IPS-20b (cell line): ENCODE measurements around the gene SMIM8.

ENCODE experiments used
- H3K27ac ChIP-seq: one replicate; pipeline ENCODE4 v1.5.1; 2013; ENCODE audit warnings: low read length
- H3K27me3 ChIP-seq: 2 replicates; pipeline ENCODE4 v1.6.1; 2013; ENCODE audit warnings: mild to moderate bottlenecking, low read length, inconsistent platforms; ENCODE audit not compliant: insufficient read depth
- H3K36me3 ChIP-seq: 2 replicates; pipeline ENCODE4 v1.6.1; 2013; ENCODE audit warnings: low read depth, mild to moderate bottlenecking, inconsistent platforms, low read length, moderate library complexity; ENCODE audit not compliant: insufficient read depth
- H3K4me1 ChIP-seq: 2 replicates; pipeline ENCODE4 v1.6.1; 2013; ENCODE audit warnings: mild to moderate bottlenecking, control low read depth, inconsistent platforms, low read length, moderate library complexity; ENCODE audit not compliant: insufficient read depth
- H3K4me3 ChIP-seq: 2 replicates; pipeline ENCODE4 v1.5.1; 2013; ENCODE audit warnings: mild to moderate bottlenecking, low read length, inconsistent platforms
- H3K9ac ChIP-seq: 2 replicates; pipeline ENCODE4 v1.6.1; 2013; ENCODE audit warnings: low read depth, mild to moderate bottlenecking, inconsistent platforms, low read length, moderate library complexity
- H3K9me3 ChIP-seq: 2 replicates; pipeline ENCODE4 v1.6.1; 2013; ENCODE audit warnings: mild to moderate bottlenecking, low read depth, low read length, inconsistent platforms; ENCODE audit not compliant: insufficient read depth

Gene SMIM8

GRCh38 chr6:87340230-87340629 lies 17.8 kb downstream of the SMIM8 start:
- H3K27ac ChIP-seq = no peak overlapping the region
- no peaks in the 10 kb centered on the region for H3K27me3 ChIP-seq
- no peaks in the 10 kb centered on the region for H3K36me3 ChIP-seq
- H3K4me1 ChIP-seq = peaks cover 6% of the 10 kb centered on the region; the same call in 1 of the 2 replicates
- H3K4me3 ChIP-seq = no peak overlapping the region
- H3K9ac ChIP-seq = no peak overlapping the region
- no peaks in the 10 kb centered on the region for H3K9me3 ChIP-seq

- H3K4me1 ChIP-seq = peaks cover 3% of the 10 kb centered on the region; the same call in 1 of the 2 replicates
- no peaks in the 10 kb centered on the region for H3K36me3 ChIP-seq
- H3K9ac ChIP-seq = no peak overlapping the region
- H3K27me3 ChIP-seq = no peaks in the 10 kb centered on the region
- H3K9me3 ChIP-seq = no peaks in the 10 kb centered on the region
- no peak overlapping the region for H3K4me3 ChIP-seq
- H3K27ac ChIP-seq = no peak overlapping the region
These were observed 18.8 kb downstream of the SMIM8 start for GRCh38 chr6:87341158-87341557.

GRCh38 chr6:87341899-87342298 lies 19.5 kb downstream of the SMIM8 start:
- Histone ChIP-seq H3K4me3 (no peak overlapping the region), H3K27me3 (no peaks in the 10 kb centered on the region), H3K27ac (no peak overlapping the region), H3K9me3 (no peaks in the 10 kb centered on the region), H3K9ac (no peak overlapping the region), H3K4me1 (no peaks in the 10 kb centered on the region), H3K36me3 (no peaks in the 10 kb centered on the region)

- H3K9ac ChIP-seq = no peak overlapping the region
- no peaks in the 10 kb centered on the region for H3K27me3 ChIP-seq
- H3K4me1 ChIP-seq = no peaks in the 10 kb centered on the region
- no peaks in the 10 kb centered on the region for H3K36me3 ChIP-seq
- no peak overlapping the region for H3K27ac ChIP-seq
- no peaks in the 10 kb centered on the region for H3K9me3 ChIP-seq
- H3K4me3 ChIP-seq = no peak overlapping the region
These were observed 20.4 kb downstream of the SMIM8 start for GRCh38 chr6:87342829-87343228.

GRCh38 chr6:87344731-87345130 lies 22.3 kb downstream of the SMIM8 start, which contains the start of gene C6orf163:
Gene C6orf163, plus strand, starts transcription at chr6:87344813. Its CDS starts 287 bp downstream, at chr6:87345100.
- Histone ChIP-seq H3K4me1 (no peaks in the 10 kb centered on the region), H3K36me3 (no peaks in the 10 kb centered on the region), H3K27ac (no peak within 1 kb of the TSS), H3K9me3 (no peaks in the 10 kb centered on the region), H3K9ac (no peak within 1 kb of the TSS), H3K27me3 (no peaks in the 10 kb centered on the region), H3K4me3 (no peak within 1 kb of the TSS)

DNA sequence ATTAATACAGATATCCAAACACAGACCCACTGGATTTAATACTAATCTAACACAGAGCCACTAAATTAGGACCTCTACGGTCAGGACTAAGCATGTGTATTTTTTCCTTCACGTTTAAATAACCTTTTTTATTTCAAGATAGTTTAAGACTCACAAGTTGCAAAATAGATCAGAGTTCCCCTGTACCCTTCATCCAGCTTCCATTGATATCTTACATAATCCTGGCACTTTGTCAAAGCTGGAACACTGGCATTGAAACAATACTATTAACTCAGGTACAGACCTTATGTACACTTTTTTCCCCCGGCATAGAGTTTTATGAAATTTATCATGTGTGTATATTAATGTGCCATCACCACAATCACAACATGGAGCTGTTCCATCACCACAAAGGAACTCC lies 24.3 kb downstream of the SMIM8 start:
- H3K27me3 ChIP-seq = no peaks in the 10 kb centered on the region
- H3K9me3 ChIP-seq = no peaks in the 10 kb centered on the region

GRCh38 chr6:87349896-87350295 lies 27.5 kb downstream of the SMIM8 start:
- Histone ChIP-seq H3K9ac (no peak overlapping the region), H3K4me3 (no peak overlapping the region), H3K27ac (no peak overlapping the region), H3K9me3 (no peaks in the 10 kb centered on the region), H3K4me1 (no peaks in the 10 kb centered on the region), H3K36me3 (no peaks in the 10 kb centered on the region), H3K27me3 (no peaks in the 10 kb centered on the region)

More for the DNA sequence above, 24.3 kb downstream of the SMIM8 start:
- no peak overlapping the region for H3K4me3 ChIP-seq
- no peak overlapping the region for H3K27ac ChIP-seq
- H3K9ac ChIP-seq = no peak overlapping the region
- H3K36me3 ChIP-seq = no peaks in the 10 kb centered on the region
- H3K4me1 ChIP-seq = no peaks in the 10 kb centered on the region

DNA sequence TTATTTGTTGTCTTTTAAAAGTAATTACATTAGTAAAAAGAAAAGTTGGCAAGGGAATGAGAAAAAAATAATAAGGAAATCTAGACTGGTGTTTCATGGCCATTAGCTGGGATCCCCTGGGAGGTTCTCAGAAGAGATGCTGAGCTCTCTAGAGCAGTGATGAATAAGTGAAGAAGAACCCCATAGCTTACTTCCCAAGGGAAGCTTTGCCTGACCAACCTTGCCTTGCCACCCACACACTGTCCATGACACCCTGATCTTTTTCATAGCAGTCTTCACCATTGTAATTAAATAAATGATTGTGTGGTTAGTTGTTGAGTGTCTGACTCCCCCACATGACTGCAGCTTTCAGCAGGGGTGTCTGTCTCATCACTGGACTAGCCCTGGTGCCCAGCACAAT lies 28.1 kb downstream of the SMIM8 start:
- H3K4me3 ChIP-seq = no peak overlapping the region
- H3K9me3 ChIP-seq = no peaks in the 10 kb centered on the region
- no peak overlapping the region for H3K9ac ChIP-seq
- H3K4me1 ChIP-seq = no peaks in the 10 kb centered on the region
- H3K27me3 ChIP-seq = no peaks in the 10 kb centered on the region
- H3K36me3 ChIP-seq = no peaks in the 10 kb centered on the region
- H3K27ac ChIP-seq = no peak overlapping the region

DNA sequence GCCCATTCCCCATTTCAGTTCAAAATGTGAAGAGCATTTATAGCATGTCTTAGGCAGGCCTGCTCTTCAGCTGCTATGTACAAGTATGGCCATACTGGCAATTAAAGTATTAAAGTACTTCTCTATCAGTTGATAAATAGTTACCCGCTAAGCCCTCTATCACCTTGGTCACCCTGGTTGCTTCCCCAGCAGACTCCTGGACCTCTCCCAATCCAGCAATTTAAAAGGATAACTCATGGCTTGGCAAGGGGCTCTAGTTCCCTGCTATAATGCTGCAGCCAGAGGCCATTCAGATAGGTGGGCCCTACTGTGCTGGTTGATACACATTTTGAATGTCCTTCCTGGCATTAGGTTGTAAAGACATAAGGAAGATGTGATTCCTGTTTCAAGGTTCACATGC lies 29.2 kb downstream of the SMIM8 start:
- Histone ChIP-seq H3K27me3 (no peaks in the 10 kb centered on the region), H3K9me3 (no peaks in the 10 kb centered on the region), H3K4me3 (no peak overlapping the region), H3K36me3 (no peaks in the 10 kb centered on the region), H3K9ac (no peak overlapping the region), H3K27ac (no peak overlapping the region), H3K4me1 (no peaks in the 10 kb centered on the region)

DNA sequence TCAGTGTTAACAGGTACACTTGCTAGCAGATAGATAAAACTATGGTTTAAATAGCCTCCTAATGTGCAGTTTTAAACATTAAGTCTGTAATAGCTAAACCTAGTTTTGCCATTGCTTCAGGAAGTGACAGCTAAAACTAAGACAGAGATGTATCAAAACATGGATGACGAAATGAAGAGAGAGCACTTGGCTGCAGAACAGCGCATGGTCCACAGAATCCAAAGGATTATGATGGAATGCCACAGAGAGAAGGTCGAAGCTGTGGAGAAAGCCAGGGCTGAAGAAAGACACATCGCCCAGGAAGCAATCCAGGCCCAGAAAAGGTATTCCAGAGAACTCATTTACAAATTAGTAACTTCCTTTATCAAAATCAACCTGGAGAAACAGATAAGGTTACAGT lies 33.8 kb downstream of the SMIM8 start:
- Histone ChIP-seq H3K27ac (no peak overlapping the region), H3K4me3 (no peak overlapping the region), H3K36me3 (no peaks in the 10 kb centered on the region), H3K9ac (no peak overlapping the region), H3K4me1 (no peaks in the 10 kb centered on the region), H3K27me3 (no peaks in the 10 kb centered on the region), H3K9me3 (no peaks in the 10 kb centered on the region)

- Histone ChIP-seq H3K27ac (no peak overlapping the region), H3K36me3 (no peaks in the 10 kb centered on the region), H3K9ac (no peak overlapping the region), H3K27me3 (no peaks in the 10 kb centered on the region), H3K4me1 (no peaks in the 10 kb centered on the region), H3K9me3 (no peaks in the 10 kb centered on the region), H3K4me3 (no peak overlapping the region)
These were observed 35.2 kb downstream of the SMIM8 start for GRCh38 chr6:87357479-87358196.

GRCh38 chr6:87364602-87365252 lies 42.3 kb downstream of the SMIM8 start:
- no peaks in the 10 kb centered on the region for H3K36me3 ChIP-seq
- no peak overlapping the region for H3K9ac ChIP-seq
- no peak overlapping the region for H3K27ac ChIP-seq
- H3K9me3 ChIP-seq = peaks cover 31% of the 10 kb centered on the region
- H3K27me3 ChIP-seq = no peaks in the 10 kb centered on the region
- H3K4me1 ChIP-seq = no peaks in the 10 kb centered on the region
- no peak overlapping the region for H3K4me3 ChIP-seq
